GM18498 (cell line): Measurements from ENCODE around the gene AADAC.
"Not testable (repeated sequence)": the region's sequence is repeated elsewhere in the genome, so short reads cannot be mapped to it uniquely, and the experiment has no call there.

ENCODE experiments used
- ATAC-seq: cut with Tn5 transposase; IDR thresholded peaks from one replicate; pipeline ENCODE4 v1.9.1; 2021; ENCODE audit warnings: mild to moderate bottlenecking, moderate library complexity; ENCODE audit not compliant: unreplicated experiment

Gene AADAC

DNA sequence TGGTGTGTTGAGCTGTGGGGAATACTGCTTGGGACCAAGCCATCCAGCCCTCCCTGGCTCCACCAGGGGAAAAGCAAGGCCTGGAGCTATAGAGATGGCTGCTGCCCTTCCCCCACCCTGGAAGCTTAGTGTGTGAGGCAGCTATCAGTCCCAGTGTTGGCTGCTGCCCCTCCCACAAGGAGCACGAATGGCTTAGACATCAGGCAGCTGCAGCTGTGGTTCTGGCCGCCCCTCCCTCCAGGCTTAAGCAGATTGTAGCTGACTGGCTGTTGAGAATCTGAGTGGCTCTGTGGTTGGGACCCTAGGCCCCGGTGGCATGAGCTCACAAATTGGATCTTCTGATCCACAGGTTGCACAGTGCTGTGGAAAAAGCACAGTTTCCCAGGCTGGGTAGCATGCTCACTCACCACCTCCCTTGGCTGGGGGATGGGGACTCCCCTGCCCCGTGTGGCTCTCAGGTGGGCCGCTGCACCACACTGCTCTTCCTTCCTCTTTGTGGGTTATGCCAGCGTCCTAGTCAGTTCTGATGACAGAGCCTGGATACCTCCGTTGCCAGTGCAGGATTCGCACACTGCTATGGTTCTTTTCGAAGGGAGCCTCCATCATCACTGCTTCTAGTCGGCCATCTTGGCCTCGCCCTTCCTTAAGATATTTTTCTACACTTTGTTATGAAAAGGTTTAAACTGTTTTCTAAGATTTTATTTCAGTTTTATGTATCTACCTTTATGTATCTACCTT lies 38.3 kb downstream of the AADAC start:
- no peak for ATAC-seq

DNA sequence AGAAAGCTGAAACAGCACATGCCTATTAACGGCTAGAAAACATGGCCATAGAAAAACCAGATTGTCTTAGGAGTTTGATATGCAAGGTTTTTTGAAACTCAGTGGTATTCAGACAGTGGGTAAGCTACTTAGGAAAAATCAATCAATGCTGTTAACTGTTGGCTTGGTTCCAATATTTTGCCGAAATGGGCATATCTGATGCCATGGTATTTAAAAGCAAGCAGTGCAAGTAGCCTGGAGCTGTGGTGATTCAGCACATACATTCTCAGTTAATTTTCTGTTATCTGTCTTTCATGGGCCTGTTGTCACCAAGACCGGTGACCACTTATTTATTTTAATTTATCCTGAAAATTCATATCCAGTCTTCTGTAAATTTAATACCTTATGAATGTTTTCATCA lies 42.2 kb downstream of the AADAC start:
- no peak for ATAC-seq

DNA sequence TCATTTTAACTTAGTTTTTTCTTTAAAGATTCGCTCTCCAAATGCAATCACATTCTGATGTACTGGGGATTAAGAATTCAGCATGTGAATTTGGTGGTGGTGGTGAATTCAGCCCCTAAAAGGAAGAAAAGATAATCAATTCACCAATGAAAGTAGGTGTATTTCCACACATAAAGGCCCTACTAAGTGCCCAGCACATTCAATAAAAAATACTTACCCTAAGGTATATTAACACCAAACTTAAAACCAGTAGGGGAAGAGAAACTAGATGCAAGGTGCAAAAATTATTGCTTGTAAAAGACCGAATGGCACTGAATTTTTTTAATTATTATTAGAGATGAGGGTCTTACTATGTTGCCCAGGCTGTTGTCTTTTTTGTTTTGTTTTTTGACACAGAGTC lies 42.7 kb downstream of the AADAC start:
- no peak for ATAC-seq

DNA sequence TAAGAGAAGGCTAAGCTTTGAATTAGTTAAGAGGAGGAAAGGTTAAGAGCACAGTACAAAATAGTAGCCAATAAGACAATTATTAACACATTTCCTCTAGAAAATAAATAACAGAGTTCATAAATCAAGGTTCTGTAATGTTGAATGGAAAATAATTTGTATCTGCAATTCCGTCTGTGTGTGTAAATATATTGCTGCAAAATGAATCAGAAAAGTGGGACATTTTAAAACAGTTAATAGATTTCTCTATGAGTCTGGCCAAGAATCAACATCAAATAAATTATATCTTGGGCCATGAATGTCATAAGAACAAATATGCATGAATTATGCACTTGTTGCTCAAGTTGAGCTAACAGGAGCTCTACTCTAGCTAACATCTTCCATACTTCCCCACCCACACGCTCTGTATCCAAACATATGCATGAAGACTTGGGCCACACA lies 45.3 kb downstream of the AADAC start:
- no peak for ATAC-seq

DNA sequence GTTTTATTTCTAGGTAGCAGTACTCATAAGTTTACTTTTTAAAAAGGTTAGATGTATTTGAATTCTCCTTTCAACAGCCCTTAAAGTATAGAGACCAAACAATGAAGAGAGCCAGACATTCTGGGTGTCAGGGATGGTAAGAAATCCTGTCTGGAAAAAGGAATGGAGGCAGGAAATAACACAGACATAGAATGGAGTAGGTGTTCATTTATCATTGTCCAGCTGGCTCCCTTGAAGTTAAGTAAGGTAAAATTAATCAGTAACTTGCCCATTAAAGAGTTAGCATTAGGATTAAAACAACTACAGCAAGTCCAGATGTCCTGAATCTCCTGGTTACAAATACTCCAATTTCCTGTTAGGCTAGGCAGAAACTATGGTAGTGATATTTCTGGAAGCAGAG lies 46.0 kb downstream of the AADAC start:
- no peak for ATAC-seq

DNA sequence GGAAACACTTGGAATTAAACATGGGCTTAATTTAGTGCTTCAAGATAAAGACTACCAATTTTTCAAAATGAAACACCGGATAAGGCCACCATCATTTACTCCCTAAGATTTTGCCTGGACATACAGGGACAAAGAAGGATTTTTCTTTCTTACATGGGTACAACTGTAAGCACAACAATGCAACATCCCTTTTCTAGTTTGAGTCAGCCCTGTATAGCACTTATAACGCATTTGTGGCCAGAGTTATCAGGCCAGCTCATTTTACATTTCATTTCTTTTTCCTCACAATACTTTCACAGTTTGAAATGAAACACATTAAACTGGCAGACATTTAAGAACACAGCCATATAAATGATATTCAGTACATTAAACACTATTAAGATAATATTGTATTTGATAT lies 49.7 kb downstream of the AADAC start:
- no peak for ATAC-seq

DNA sequence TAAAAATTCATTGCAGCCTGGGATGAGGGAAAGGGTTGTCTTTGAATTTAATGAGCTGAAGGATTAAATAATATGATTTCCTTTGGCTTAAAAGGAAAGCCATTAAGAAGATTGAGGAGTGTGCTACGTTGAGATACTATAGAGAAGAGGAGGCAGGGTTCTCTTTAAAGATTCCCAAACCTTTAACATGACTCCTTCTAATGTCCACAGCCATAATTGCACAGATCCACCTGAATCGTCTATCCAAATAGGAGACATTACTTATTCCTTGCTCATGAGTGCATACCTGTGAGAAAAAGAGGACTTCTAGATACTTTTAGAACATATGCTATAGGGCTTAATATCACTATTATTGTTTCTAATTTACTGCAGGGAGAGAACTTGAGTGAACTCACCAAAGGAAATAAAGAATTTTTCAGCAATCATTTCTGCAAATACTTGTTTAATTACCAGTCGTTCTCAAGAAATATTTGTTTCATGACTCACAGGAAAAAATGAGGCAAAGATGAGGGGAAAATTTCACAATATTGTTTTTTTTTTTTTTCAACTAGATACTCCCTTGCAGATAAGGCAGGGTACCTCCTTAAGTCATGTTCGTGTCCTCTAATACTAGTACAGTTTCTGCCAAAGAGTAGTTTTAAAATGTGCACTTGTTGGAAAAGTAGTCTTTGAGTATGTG lies 50.6 kb downstream of the AADAC start:
- ATAC-seq: no peak

DNA sequence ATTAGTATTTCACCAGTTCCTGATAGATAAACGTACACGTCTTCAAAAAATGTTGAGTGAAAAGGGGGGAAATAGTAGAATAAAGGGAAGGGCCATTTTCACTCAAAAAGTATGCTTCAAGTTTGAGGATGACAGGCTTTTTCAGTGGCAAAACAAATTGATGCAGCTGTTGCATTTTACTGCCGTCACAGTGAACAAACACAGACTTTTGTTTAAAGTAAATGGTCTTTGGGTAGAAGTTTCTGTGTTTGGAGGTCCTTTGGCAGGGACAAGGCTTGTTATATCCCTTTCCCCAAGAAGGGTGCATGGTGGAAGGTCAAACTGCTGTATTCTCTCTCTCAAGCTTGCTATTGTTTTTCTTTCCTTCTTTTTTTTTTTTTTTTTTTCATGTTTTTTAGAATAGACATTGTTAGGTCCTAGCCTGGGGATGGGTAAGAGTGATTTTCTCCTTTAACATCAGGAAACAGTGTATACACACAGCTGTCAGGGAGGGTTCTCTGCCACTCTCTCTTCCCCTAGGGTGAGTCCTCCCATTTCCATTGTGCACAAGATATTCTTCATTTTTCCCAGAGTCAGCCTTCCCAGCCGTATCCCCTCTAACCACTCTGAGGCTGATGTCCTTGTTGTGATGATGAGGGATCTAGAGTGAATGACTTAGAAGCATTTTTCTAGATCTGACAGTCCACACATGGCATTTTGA lies 52.9 kb downstream of the AADAC start:
- ATAC-seq: no peak

DNA sequence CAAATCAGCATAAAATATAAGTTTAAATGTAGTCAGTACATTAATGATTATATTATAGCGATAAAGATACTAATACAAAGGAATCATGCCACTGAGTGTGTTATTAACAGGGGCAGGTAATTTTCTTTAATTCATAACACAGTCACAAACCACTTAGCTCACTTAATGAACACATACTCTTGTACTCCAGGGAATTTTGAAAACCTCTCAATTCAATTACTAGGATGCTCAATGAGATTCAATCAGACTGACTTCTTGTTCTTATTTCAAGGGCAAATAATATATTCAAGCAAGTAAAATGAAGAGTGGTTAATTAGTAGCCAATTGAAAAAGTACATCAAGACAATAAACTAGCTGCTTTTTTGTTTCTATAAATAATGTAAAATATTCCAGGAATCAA lies 53.8 kb downstream of the AADAC start:
- no peak for ATAC-seq

DNA sequence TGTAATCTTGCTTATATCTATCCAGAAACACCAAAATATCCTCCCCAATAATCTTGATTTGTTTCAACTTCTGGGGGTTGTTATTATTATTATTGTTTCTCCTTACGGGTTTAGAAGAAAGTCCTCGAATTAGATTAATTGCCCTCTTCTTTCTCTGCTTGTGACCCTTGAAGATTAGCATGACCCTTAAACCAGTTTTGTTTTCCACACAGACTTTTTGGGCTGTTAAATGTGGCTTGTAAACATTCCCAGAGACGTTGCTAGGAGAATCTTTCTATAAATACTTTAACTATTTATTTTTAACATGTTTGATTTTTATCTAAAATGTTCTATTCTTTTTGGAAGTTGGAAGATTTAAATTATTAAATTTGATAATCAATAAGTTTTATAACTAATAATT lies 55.3 kb downstream of the AADAC start:
- no peak for ATAC-seq

DNA sequence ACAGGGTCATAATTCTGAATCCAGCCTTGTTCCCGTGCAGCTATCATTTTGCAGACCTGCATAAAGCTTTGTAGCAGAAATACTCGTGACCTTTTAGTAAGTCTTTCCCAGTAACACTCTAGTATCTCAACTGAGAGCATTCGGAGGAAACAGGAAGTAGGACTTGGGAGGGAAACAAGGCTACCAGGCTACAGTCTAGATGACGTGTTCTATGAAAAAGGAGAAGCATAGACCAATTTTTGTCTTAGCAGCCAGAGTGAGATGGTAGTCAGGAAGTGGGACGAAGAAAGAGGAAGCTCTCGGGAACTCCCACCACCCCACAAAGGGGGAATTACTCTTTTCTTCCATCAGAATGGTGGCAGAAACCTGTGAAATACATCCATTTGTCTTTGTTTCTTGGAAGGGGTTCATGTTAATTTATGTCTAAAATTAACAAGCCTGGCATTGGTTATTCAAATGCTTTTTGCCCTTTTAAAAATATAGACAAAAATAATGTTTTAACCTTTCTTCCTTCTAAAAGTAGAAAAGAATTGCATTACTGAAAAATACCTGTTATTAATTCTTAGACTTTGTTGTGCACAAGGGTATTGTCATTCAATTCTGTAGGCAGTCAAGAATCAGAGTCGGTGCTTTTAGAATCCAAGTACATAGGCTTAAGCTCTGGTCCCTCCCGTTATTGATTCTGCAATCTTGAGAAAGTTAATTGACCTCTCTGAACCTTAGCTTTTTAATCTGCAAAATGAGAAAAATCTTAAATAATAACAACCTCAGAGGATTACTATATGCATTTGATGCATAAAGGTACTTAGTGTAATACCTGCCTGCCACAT lies 57.9 kb downstream of the AADAC start:
- ATAC-seq: peak; percentile 80

DNA sequence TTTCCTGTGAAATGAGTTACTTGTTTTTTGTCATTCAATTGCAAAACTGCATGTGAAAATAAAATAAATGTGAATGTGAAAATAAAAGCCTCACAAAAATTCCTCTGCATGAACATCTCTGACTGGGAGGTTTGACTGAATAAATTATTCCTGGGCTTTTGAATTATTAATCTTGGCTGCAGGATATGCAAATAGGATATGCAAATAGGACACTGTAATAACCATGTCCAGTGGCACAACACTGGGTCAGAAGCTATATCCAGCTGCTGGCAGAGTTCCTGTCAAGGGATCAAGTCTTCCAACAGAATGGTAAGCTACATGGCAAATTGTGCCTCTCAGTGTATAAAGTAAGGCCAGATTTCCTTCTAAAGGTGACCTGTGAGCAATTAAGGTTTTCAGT lies 59.5 kb downstream of the AADAC start, which contains the start of gene SUCNR1:
Gene SUCNR1 (plus strand): TSS at position 246 of the 400 bp plus-strand sequence. CDS start 6,250 bp downstream, outside the sequence.
- ATAC-seq: no peak

DNA sequence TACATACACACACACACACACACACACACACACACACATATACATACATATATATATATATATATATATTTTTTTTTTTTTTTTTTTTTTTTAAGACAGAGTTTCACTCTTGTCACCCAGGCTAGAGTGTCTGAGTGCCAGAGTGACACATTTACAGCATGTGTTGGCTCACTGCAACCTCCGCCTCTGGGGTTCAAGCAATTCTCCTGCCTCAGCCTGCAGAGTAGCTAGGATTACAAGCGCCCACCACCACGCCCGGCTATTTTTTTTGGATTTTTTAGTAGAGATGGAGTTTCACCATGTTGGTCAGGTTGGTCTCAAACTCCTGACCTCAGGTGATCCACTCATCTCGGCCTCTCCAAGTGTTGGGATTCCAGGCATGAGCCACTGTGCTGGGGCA lies 60.2 kb downstream of the AADAC start:
- ATAC-seq: not testable (repeated sequence)

DNA sequence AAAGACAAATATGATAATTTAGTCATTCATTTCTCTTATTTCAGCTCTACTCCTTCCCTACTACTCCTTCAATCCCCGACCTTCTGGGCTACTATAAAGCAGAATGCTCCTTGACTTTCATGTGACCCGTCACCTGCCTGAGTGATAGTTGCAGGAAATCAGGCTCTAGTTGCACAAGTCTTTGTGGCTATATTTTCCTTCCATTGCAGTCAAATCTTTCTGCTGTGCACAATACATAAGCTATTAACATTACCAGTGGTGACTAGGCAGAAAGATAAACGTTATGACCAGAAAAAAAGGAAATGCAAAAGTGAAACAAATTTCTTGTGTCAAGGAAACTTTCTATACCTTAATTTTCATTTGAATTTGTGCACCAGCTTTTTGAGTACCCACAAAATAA lies 61.8 kb downstream of the AADAC start:
- ATAC-seq: peak; percentile 61

DNA sequence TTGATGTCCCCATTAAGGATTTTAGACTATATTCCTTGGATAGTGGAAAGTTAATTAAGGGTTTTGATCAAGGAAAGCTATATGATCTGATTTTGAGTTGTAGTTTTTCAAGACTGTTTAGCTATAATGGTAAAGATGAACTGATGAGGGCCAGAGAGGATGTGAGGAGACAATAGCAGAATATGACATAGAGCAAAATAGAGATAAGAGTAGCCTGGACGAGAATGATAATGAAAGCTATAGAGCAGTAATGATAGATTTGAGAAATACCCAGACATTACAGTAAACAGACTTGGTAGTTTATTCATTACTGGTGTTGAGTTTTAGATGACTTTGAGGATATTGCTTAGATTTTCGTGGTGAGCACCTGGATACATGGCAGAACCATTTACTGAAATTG lies 63.4 kb downstream of the AADAC start:
- no peak for ATAC-seq
